Heart left ventricle (tissue), 13 donors: Measurements from ENCODE around the gene OR10H3.

ENCODE experiments used
- POLR2A ChIP-seq, 2 donors: fragments of 450-650 bp; IDR thresholded peaks; one replicate each; pipeline ENCODE4 v1.6.1; 2017; ENCODE audit warnings: antibody characterized with exemption in 2 of 2, mild to moderate bottlenecking in 2 of 2, moderate library complexity in 2 of 2
- TF ChIP-seq, protein P1 (sequence below), 12 donors: fragments of 200-600 bp; sonication (generic) in 4 of 12; IDR thresholded peaks; one replicate each; pipeline versions ENCODE4 v1.5.0 to v1.8.0; 2018 to 2022; ENCODE audit warnings: antibody characterized with exemption in 12 of 12, mild to moderate bottlenecking in 5 of 12
- donor health status: ischemic (EF 13 %, LVEDD 7.1; RV severe dilation, severe dysfunction).
- donor health status: DM: no; HTN: yes; CAD: no.
- donor health status: DM: no; HTN: no; CAD: no.
- donor health status: ischemic (EF 25% LVEDD 6.9; RV normal size, moderate dysfunction).
- donor health status: ischemic (EF 25% LVEDD 5.7; RV mildly dilated, moderate dysfunction).
- donor health status: ischemic (EF 35%, LVEDD 5.7; RV mildly dilated, moderate dysfunction).
- donor health status: nonischemic (EF 11% LVEDD 7.7; RV severe dilation, severe dysfunction).
- donor health status: DM: yes; HTN: yes; CAD: no.
- donor health status: PGD.
- donor health status: ischemic (EF 29% LVEDD 5.4; RV normal size, mild dysfunction).
- donor health status: nonischemic (EF 23%, LVEDD 6.1; RV moderate dilation, normal function).

DNA sequence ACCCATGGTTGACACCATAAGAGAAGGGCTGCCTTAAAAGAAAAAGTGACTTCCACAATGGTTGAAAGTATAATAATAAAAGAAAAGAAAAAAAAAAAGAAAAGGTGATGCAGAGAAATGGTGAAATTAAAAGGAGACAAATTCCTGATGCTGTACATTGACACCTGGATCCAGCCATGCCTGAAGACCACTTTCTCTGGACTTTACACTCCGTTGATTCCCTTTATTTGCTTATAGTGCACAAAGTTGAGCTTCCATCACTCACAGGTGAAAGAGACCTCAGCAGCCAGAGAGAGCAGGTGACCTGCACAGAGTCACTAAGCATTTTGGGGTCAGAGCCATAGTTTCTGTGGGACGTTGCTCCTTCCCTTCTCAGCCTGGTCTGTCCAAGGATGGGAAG is 37.5 kb downstream of the OR10H3 start:
- TF ChIP-seq, protein P1, sequence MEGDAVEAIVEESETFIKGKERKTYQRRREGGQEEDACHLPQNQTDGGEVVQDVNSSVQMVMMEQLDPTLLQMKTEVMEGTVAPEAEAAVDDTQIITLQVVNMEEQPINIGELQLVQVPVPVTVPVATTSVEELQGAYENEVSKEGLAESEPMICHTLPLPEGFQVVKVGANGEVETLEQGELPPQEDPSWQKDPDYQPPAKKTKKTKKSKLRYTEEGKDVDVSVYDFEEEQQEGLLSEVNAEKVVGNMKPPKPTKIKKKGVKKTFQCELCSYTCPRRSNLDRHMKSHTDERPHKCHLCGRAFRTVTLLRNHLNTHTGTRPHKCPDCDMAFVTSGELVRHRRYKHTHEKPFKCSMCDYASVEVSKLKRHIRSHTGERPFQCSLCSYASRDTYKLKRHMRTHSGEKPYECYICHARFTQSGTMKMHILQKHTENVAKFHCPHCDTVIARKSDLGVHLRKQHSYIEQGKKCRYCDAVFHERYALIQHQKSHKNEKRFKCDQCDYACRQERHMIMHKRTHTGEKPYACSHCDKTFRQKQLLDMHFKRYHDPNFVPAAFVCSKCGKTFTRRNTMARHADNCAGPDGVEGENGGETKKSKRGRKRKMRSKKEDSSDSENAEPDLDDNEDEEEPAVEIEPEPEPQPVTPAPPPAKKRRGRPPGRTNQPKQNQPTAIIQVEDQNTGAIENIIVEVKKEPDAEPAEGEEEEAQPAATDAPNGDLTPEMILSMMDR (IDR thresholded peaks at IDR 0.05), result no peak
- TF ChIP-seq POLR2A (IDR thresholded peaks at IDR 0.05), result no peak
